ENCODE measurements around the gene ALKBH7. TPM values are rescaled to one million over a fixed set of nuclear protein-coding genes. Genes with fewer than 3 reads are reported as not detected.
"Not testable (repeated sequence)": the region's sequence is repeated elsewhere in the genome, so short reads cannot be mapped to it uniquely, and the experiment has no call there.

ALKBH7 gene
- total RNA-seq, 4 donors from 2014 or later = 55.2 to 109 (median 71.8) TPM

DNA sequence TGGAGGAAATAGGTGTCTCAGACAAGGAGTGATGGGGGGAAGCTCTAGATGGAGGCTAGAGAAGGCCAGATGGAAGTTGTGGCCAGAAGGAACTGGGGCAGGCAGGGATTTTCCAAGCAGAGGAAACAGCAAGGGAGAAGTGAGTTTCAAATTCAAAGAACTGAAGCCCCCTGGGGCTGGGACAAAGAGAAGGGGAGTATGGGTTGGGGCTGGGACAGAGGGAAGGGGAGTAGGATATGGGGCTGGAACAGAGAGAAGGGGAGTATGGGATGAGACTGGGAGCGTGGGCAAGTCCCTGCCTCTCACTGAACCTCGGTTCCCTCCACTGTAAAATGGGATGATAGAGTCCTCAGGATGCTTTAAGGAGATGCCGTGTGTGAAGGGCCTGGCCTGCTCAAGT lies 22.2 kb downstream of the ALKBH7 start:
- 87% methylated on average over 3 of the region's 3 CpGs for WGBS
- Histone ChIP-seq H3K4me3 (no peak overlapping the region), H3K9me3 (no peaks in the 10 kb centered on the region), H3K27me3 (no peaks in the 10 kb centered on the region), H3K4me1 (peaks cover 9 to 31% (median 26%) of the 10 kb centered on the region in 4 donors), H3K27ac (replicated peaks in 1 of 4) (no peak overlapping the region), H3K36me3 (peaks cover 2 to 19% (median 9%) of the 10 kb centered on the region in 4 donors)
- intact Hi-C loops (cut with DNase I) = no loop called here
- no peak for DNase-seq (ENCODE audit: extremely low spot score)
- no peak for TF ChIP-seq POLR2AphosphoS5 (IDR thresholded peaks at IDR 0.05)
- TF ChIP-seq, protein P1, sequence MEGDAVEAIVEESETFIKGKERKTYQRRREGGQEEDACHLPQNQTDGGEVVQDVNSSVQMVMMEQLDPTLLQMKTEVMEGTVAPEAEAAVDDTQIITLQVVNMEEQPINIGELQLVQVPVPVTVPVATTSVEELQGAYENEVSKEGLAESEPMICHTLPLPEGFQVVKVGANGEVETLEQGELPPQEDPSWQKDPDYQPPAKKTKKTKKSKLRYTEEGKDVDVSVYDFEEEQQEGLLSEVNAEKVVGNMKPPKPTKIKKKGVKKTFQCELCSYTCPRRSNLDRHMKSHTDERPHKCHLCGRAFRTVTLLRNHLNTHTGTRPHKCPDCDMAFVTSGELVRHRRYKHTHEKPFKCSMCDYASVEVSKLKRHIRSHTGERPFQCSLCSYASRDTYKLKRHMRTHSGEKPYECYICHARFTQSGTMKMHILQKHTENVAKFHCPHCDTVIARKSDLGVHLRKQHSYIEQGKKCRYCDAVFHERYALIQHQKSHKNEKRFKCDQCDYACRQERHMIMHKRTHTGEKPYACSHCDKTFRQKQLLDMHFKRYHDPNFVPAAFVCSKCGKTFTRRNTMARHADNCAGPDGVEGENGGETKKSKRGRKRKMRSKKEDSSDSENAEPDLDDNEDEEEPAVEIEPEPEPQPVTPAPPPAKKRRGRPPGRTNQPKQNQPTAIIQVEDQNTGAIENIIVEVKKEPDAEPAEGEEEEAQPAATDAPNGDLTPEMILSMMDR (IDR thresholded peaks at IDR 0.05) = no peak
- no peak for TF ChIP-seq POLR2A (IDR thresholded peaks at IDR 0.05; ENCODE audit: low read depth)
- no peak for TF ChIP-seq EP300 (IDR thresholded peaks at IDR 0.05)

- 100% methylated on average over 3 of the region's 12 CpGs for WGBS
- Histone ChIP-seq H3K27ac (replicated peaks in 1 of 4) (no peak overlapping the region), H3K4me3 (no peak overlapping the region), H3K27me3 (no peaks in the 10 kb centered on the region), H3K36me3 (peaks cover 0 to 4% (median under 1%) of the 10 kb centered on the region in 4 donors), H3K4me1 (peaks cover 9 to 21% (median 20%) of the 10 kb centered on the region in 4 donors), H3K9me3 (no peaks in the 10 kb centered on the region)
- no peak for DNase-seq (ENCODE audit: extremely low spot score)
- TF ChIP-seq EP300 (IDR thresholded peaks at IDR 0.05) (no peak), POLR2AphosphoS5 (IDR thresholded peaks at IDR 0.05) (no peak), POLR2A (IDR thresholded peaks at IDR 0.05; ENCODE audit: low read depth) (no peak)
- TF ChIP-seq, protein P1 (IDR thresholded peaks at IDR 0.05) = no peak
- intact Hi-C loops (cut with DNase I) = no loop called here
Measured at GRCh38 chr19:6396305-6396704, 23.7 kb downstream of the ALKBH7 start.

- H3K36me3 ChIP-seq; DNase-seq (ENCODE audit: extremely low spot score); H3K4me1 ChIP-seq; H3K27me3 ChIP-seq; H3K27ac ChIP-seq (replicated peaks in 1 of 4); intact Hi-C loops (cut with DNase I); H3K9me3 ChIP-seq; H3K4me3 ChIP-seq: not testable (repeated sequence)
- WGBS = 87% methylated on average over 20 of the region's 23 CpGs
Measured at GRCh38 chr19:6400062-6400944, 27.7 kb downstream of the ALKBH7 start.

- intact Hi-C loops (cut with DNase I) = no loop called here
- Histone ChIP-seq H3K27me3 (no peaks in the 10 kb centered on the region), H3K27ac (replicated peaks in 1 of 4) (no peak overlapping the region), H3K4me1 (peaks cover 0 to 5% (median 0%) of the 10 kb centered on the region in 4 donors), H3K4me3 (no peak overlapping the region), H3K9me3 (no peaks in the 10 kb centered on the region), H3K36me3 (no peaks in the 10 kb centered on the region)
- 88% methylated on average over 10 of the region's 10 CpGs for WGBS
- DNase-seq (ENCODE audit: extremely low spot score) = no peak
- TF ChIP-seq EP300 (IDR thresholded peaks at IDR 0.05) = no peak
- TF ChIP-seq, protein P1 (IDR thresholded peaks at IDR 0.05) = no peak
Measured at GRCh38 chr19:6402058-6402457, 29.5 kb downstream of the ALKBH7 start.

GRCh38 chr19:6402837-6403608 lies 30.4 kb downstream of the ALKBH7 start:
- TF ChIP-seq EP300 (IDR thresholded peaks at IDR 0.05) = no peak
- TF ChIP-seq, protein P1 (IDR thresholded peaks at IDR 0.05) = no peak
- TF ChIP-seq POLR2AphosphoS5 (IDR thresholded peaks at IDR 0.05) = no peak
- TF ChIP-seq POLR2A (IDR thresholded peaks at IDR 0.05; ENCODE audit: low read depth) = no peak
- peaks cover 0 to 5% (median 0%) of the 10 kb centered on the region in 4 donors for H3K4me1 ChIP-seq
- H3K9me3 ChIP-seq = no peaks in the 10 kb centered on the region
- H3K36me3 ChIP-seq = no peaks in the 10 kb centered on the region
- no peaks in the 10 kb centered on the region for H3K27me3 ChIP-seq
- intact Hi-C loops (cut with DNase I) = no loop called here
- no peak for DNase-seq (ENCODE audit: extremely low spot score)
- 50% methylated on average over 17 of the region's 22 CpGs for WGBS
- H3K27ac ChIP-seq (replicated peaks in 1 of 4) = no peak overlapping the region
- no peak overlapping the region for H3K4me3 ChIP-seq
